ENCODE measurements around the gene TFCP2. TPM values are rescaled to one million over a fixed set of nuclear protein-coding genes. Genes with fewer than 3 reads are reported as not detected.

Gene TFCP2
- total and polyA plus RNA-seq, 2 of the 13 experiments (the other 11 are each of a cell fraction or from before 2014, with no cell fraction given): 7.6 to 10.0 TPM

GRCh38 chr12:51172515-51173431, at the start of gene TFCP2 (continued):
- no peak for TF ChIP-seq TOPORS (CRISPR knock-in tag; IDR thresholded peaks at IDR 0.05)
- TF ChIP-seq ZMYM3 (CRISPR knock-in tag; IDR thresholded peaks at IDR 0.05): peak; percentile 13; the same call in 1 of the 2 replicates
- TF ChIP-seq, protein P1, sequence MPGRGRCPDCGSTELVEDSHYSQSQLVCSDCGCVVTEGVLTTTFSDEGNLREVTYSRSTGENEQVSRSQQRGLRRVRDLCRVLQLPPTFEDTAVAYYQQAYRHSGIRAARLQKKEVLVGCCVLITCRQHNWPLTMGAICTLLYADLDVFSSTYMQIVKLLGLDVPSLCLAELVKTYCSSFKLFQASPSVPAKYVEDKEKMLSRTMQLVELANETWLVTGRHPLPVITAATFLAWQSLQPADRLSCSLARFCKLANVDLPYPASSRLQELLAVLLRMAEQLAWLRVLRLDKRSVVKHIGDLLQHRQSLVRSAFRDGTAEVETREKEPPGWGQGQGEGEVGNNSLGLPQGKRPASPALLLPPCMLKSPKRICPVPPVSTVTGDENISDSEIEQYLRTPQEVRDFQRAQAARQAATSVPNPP (CRISPR knock-in tag; IDR thresholded peaks at IDR 0.05): peak; percentile 68; the same call in 1 of the 2 replicates
- TF ChIP-seq SOX5 (CRISPR knock-in tag; IDR thresholded peaks at IDR 0.05; ENCODE audit: borderline replicate concordance): peak; percentile 13; the same call in 1 of the 2 replicates
- peak; percentile 90 for TF ChIP-seq NFYC (CRISPR knock-in tag; IDR thresholded peaks at IDR 0.05)
- TF ChIP-seq PLRG1 (conservative IDR thresholded peaks at IDR 0.05): no peak
- TF ChIP-seq RERE (CRISPR knock-in tag; IDR thresholded peaks at IDR 0.05; ENCODE audit: low read depth): no peak
- TF ChIP-seq SP1 (IDR thresholded peaks at IDR 0.05): no peak
- TF ChIP-seq SP1 (CRISPR knock-in tag; IDR thresholded peaks at IDR 0.05): peak; percentile 42
- TF ChIP-seq, protein P2, sequence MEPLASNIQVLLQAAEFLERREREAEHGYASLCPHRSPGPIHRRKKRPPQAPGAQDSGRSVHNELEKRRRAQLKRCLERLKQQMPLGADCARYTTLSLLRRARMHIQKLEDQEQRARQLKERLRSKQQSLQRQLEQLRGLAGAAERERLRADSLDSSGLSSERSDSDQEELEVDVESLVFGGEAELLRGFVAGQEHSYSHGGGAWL (CRISPR knock-in tag; IDR thresholded peaks at IDR 0.05): no peak
- no peak for TF ChIP-seq RFX1 (IDR thresholded peaks at IDR 0.05)
- no peak for TF ChIP-seq NCOA5 (CRISPR knock-in tag; IDR thresholded peaks at IDR 0.05)
- peak; percentile 64 for TF ChIP-seq RBM39 (IDR thresholded peaks at IDR 0.05; ENCODE audit: low read depth, low read length, poor library complexity, severe bottlenecking)
- TF ChIP-seq, protein P3, sequence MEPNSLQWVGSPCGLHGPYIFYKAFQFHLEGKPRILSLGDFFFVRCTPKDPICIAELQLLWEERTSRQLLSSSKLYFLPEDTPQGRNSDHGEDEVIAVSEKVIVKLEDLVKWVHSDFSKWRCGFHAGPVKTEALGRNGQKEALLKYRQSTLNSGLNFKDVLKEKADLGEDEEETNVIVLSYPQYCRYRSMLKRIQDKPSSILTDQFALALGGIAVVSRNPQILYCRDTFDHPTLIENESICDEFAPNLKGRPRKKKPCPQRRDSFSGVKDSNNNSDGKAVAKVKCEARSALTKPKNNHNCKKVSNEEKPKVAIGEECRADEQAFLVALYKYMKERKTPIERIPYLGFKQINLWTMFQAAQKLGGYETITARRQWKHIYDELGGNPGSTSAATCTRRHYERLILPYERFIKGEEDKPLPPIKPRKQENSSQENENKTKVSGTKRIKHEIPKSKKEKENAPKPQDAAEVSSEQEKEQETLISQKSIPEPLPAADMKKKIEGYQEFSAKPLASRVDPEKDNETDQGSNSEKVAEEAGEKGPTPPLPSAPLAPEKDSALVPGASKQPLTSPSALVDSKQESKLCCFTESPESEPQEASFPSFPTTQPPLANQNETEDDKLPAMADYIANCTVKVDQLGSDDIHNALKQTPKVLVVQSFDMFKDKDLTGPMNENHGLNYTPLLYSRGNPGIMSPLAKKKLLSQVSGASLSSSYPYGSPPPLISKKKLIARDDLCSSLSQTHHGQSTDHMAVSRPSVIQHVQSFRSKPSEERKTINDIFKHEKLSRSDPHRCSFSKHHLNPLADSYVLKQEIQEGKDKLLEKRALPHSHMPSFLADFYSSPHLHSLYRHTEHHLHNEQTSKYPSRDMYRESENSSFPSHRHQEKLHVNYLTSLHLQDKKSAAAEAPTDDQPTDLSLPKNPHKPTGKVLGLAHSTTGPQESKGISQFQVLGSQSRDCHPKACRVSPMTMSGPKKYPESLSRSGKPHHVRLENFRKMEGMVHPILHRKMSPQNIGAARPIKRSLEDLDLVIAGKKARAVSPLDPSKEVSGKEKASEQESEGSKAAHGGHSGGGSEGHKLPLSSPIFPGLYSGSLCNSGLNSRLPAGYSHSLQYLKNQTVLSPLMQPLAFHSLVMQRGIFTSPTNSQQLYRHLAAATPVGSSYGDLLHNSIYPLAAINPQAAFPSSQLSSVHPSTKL (CRISPR knock-in tag; IDR thresholded peaks at IDR 0.05): 0 out of 2 replicates have a peak, but pooled peaks have one; percentile 3
- no peak; the same call in 1 of the 2 replicates for TF ChIP-seq CBX5 (CRISPR knock-in tag; IDR thresholded peaks at IDR 0.05; ENCODE audit: borderline replicate concordance)
- TF ChIP-seq ZFYVE20 (CRISPR knock-in tag; IDR thresholded peaks at IDR 0.05; ENCODE audit: borderline replicate concordance, low read depth): no peak
- no peak for TF ChIP-seq ZFAT (CRISPR knock-in tag; conservative IDR thresholded peaks at IDR 0.05)
- peak; percentile 82; the same call in 1 of the 2 replicates for TF ChIP-seq SP4 (CRISPR knock-in tag; IDR thresholded peaks at IDR 0.05)
- 0 out of 2 replicates have a peak, but pooled peaks have one; percentile 67 for TF ChIP-seq NFATC3 (CRISPR knock-in tag; IDR thresholded peaks at IDR 0.05)

All from HepG2 (cell line).